Measurements from ENCODE around the gene ZNF804B.

Gene ZNF804B

GRCh38 chr7:88759230-88760135 is at the start of gene ZNF804B:
TSS of gene ZNF804B (plus strand) at chr7:88759700. CDS start at chr7:88759977, 277 bp downstream.
- no peak for DNase-seq

- DNase-seq = no peak
These were observed 23.6 kb upstream of the ZNF804B start for GRCh38 chr7:88735920-88736319.

DNA sequence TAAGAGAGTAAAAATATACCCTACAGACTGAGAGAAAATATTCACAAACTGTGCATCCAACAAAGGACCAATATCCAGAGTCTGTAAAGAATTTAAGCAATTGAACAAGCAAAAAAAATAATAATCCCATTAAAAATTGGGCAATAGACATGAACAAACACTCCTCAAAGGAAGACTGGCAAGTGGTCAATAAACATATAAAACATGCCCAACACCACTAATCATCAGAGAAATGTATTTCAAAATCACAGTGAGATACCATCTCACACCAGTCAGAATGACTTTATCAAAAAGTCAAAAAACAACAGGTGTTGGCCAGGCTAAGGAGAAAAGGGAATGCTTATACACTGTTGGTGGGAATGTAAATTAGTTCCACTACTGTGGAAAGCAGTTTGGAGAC is 21.9 kb upstream of the ZNF804B start:
- DNase-seq = no peak

DNA sequence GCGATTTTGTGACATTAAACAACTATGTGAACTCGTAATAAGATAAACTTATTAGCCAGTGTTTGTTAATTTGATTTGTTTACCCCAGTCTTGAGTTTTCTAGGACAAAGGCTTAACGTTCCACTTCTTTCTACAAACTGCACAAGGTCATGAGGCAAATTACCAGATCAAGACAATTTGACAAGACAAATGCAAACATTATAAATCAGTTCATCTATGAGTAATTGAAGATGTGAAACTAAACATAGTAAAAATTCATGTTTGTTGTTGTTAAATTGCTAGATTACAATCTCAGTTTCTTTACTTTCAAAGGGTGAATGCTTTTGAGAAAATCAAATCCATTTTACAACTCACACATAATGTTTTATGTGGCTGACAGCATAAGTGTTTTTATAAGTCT is 13.4 kb upstream of the ZNF804B start:
- DNase-seq = no peak

- DNase-seq = no peak
These were observed 2.7 kb upstream of the ZNF804B start for GRCh38 chr7:88756802-88757201.

GRCh38 chr7:88757371-88757770 is 2.1 kb upstream of the ZNF804B start:
- no peak for DNase-seq

DNA sequence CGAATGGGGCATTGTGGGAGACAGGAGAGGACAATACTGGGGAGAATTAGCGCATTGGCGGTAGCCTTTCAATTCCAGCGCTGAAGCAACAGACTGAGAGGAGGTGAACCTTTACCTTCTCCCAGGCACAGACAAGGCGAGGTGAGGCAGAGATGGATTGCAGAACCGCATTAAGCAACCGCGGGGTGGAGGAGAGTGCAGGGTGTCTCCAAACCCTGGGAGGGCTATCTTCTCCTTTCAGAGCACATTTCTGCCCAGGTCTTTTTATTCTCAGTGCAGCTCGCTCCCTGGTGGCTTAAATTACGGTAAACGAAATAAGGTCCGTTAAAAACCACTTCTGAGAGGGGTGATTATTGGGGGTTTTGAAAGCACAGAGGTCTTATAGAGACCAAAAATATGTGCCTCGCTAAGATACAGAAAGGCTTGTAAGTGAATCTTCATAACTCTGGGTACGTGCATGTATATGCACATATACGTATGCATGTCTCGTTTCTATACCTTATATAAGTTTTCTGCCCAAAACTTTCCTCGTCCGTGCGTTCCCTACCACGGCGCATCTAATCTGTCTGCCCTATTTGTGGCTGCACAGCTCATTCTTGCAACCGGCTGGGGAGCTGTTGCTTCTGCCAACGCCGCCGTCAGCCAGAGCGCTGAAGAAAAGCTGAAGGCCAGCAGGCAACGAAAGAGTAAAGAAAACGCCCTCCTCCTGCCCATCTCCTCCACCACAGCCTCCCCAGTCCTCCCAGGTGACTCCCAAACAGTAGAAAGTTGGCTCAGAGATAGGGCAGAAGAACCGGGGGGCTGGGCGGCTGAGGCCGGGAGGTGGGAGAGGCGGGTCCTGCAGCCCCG is 895 bp upstream of the ZNF804B start:
- DNase-seq = no peak

GRCh38 chr7:88760136-88760515 is 626 bp downstream of the ZNF804B start:
- no peak for DNase-seq

DNA sequence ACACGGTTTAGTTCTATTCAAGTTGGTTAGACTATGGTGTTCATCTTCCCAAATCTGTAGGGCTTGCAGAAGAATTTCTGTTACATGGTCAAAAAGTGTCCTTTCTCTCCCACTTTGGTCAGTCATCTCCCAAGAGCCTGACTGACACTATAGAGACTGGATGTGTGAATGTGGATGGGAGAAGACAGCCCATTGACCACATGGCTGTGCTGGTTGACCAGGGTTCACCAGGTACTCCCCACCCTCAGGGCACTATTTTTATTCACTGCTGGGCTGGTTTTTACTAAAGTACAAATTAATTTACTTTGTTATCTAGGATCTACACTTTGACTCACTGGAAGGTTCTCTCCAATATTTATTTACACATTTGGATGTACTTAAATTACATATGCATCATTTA is 2.3 kb downstream of the ZNF804B start:
- no peak for DNase-seq

DNA sequence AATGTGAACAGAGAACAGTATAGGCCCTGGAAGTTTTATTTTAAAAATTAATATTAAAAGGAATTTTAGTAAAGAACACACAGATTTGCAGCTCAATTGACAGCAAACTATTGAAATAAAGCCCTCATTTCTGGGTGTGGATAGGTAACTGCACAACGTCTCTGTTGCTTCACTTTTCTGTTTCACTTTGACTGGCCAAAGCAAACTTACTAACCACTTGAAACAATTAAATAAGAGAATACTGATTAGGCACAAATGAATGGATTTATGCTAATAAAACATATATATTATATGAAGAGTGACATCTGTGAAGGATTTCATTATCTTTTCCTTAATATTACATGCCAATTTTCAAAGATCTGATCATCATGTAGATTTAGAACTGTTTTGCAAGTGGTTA is 11.9 kb downstream of the ZNF804B start:
- no peak for DNase-seq

GRCh38 chr7:88772776-88773175 is 13.3 kb downstream of the ZNF804B start:
- no peak for DNase-seq

GRCh38 chr7:88775838-88776237 is 16.3 kb downstream of the ZNF804B start:
- no peak for DNase-seq

DNA sequence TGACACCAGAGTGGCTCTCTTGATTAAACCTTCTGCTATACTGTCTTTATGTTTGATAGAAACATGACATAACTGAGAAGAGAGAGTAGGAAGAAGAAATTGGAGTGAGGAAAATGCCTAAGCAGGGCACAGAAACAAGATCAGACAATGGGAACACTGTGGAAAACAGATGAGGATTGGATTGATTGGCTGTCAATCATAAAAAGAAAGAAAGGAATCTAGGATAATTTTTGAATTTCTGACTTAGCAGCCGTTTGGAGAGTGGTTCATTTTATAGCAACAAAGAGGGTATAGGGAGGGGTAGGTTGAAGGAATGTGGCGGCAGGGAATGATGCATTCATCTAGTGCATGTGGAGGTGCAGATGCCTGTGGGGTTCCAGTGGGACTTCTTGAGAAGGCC is 28.3 kb downstream of the ZNF804B start:
- DNase-seq = no peak

DNA sequence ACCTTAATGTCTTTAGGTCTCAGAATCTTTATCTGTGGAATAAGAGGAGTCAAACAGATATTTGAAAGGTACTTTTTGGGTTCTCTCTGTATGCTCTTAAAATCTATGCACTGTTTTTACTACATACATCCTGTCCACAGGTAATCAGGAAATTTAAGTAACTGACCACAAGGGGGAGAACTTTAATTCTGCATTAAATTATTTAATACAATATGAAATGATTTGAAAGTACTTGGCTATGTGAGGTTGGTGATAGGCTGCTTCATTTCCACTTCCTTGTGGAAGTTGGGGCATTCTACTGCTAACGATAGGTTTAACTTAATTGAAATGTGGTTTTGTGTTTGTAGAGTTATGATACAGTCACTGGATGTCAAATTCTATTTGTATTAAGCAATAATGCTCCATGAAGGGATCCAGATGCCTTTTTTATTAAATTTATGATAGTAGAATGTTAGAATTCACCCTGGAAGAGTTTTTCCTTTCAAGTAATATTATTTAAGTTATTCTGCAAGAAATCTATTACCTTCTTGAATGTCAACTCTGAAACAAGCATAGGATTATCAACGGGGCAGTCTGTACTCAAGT is 30.1 kb downstream of the ZNF804B start:
- DNase-seq = no peak

DNA sequence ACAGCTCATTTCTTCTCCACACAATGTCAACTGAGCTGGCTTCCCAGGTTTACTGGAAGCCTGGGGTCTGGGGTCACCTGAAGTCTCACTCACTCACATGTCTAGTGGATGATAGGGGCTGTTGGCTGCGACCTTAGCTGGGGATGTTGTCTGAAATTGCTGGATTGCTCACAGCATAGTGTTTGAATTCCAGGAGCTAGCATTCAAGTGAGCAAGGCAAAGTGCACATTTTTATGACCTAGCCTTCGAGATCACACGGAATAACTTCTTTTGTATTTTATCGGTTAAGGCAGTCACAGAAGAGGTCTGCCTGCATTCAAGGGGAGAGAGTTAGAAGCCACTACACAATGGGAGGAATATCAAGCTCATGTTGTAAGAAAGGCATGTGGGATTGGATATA is 32.4 kb downstream of the ZNF804B start:
- DNase-seq = no peak

DNA sequence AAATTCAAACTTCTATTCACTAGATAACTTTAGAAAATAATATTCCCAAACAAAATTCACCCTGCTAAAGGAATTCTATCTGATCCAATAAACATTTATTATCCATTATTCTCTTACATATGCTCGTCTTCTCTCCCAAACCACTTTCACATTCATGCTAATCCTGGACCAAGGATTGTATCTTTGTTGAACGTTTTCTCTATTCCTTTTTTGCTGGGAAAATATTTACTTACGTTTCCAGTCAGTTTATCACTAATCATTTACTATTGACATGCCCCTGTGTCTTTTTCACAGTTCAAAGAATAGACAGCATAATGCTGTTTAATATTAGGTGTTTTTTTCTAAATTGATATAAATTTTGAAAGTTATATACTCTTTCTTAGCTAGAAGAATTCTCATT is 32.9 kb downstream of the ZNF804B start:
- no peak for DNase-seq

GRCh38 chr7:88795553-88795952 is 36.1 kb downstream of the ZNF804B start, which contains the start of gene TEX47:
TSS of gene TEX47 (minus strand) at chr7:88795737. CDS start at chr7:88794942, 795 bp downstream.
- no peak for DNase-seq

DNA sequence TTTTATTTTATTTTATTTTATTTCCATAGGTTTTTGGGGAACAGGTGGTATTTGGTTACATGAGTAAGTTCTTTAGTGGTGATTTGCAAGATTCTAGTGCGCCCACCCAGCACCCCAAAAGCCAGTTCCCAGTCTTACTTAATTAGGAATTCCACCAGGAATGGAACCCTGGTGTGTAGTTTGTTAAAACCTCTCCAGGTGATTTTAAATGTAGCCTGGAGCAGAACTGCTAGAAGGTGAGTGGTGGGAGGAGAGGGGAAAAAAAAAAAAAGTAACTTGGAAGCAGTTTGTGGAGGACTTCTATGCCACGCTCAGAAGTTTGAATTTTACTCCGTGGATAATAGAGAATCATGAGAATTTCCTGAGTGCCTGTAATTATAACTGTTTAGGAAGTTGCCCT is 41.5 kb downstream of the ZNF804B start:
- DNase-seq = no peak

DNA sequence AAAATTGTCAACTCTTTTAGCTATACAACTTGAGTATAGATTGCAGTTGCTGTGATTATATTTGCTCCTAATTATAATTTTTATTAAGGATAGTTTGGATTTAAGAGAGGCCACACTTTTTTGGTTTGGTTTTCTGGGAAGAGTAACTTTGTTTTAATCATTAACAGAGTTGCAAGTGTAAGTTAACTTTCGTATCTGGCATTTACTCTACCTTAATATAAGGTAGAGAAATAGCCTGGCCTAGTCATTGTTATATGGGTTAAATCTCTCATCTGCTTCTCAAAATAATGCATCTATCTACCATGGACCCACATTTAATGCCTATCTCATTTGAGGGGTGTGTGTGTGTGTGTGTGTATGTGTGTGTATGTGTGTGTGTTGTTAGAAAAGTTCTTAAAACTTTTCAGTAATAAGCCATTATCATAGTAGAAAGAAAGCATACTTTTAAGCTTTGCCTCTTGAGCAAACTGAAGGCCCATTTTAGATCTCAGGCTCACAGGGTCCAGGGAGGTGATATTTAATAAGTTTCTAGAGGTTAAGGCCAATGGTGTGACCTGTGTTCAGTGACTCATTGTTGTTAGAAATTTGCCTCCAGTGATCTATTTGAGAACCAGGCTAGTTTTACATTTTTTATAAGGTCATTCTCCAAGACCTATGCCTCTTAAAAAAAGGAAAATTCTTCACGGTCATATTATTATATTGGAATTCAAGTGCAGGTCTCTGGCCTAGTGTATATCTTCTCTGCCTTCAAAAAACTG is 47.0 kb downstream of the ZNF804B start:
- no peak for DNase-seq

- DNase-seq = no peak
These were observed 59.1 kb downstream of the ZNF804B start for GRCh38 chr7:88818552-88818951.

- DNase-seq = no peak
These were observed 66.7 kb downstream of the ZNF804B start for GRCh38 chr7:88826222-88826621.

GRCh38 chr7:88835147-88835728 is 75.7 kb downstream of the ZNF804B start:
- DNase-seq = no peak
